Stimulated activated CD4-positive, alpha-beta T cell treated with anti-CD3 and anti-CD28 coated beads, Interleukin-15, amount 100 ng/mL, for 24 hours (primary cell): ENCODE data around the gene CAMLG.

Experiments used
- DNase-seq: peaks from one replicate; pipeline ENCODE4 v3.0.0-alpha.2; 2020

CAMLG gene

GRCh38 chr5:134784241-134784920 lies 46.0 kb downstream of the CAMLG start:
- DNase-seq, result no peak

- no peak for DNase-seq
These were observed 46.7 kb downstream of the CAMLG start for GRCh38 chr5:134784946-134785620.

- DNase-seq, result no peak
These were observed 49.3 kb downstream of the CAMLG start for GRCh38 chr5:134787692-134788091.

- no peak for DNase-seq
These were observed 53.2 kb downstream of the CAMLG start for GRCh38 chr5:134791580-134791979.

GRCh38 chr5:134792286-134792685 lies 53.9 kb downstream of the CAMLG start:
- no peak for DNase-seq

- DNase-seq, result no peak
These were observed 54.8 kb downstream of the CAMLG start for GRCh38 chr5:134793111-134793510.

- DNase-seq, result no peak
These were observed 55.7 kb downstream of the CAMLG start for GRCh38 chr5:134794082-134794481.

- no peak for DNase-seq
These were observed 56.5 kb downstream of the CAMLG start for GRCh38 chr5:134794819-134795218.

GRCh38 chr5:134798468-134798867 lies 60.1 kb downstream of the CAMLG start:
- DNase-seq, result no peak
